ENCODE data around the gene PIK3CD. TPM values are rescaled to one million over a fixed set of nuclear protein-coding genes. Genes with fewer than 3 reads are reported as not detected.
A peak's percentile ranks its signal among the peaks of the same experiment; 100 is the strongest.

The PIK3CD gene
- total and polyA plus RNA-seq, 2 of the 8 experiments (the other 6 are each of a cell fraction or from before 2014, with no cell fraction given) = 20.6 to 24.1 TPM

DNA sequence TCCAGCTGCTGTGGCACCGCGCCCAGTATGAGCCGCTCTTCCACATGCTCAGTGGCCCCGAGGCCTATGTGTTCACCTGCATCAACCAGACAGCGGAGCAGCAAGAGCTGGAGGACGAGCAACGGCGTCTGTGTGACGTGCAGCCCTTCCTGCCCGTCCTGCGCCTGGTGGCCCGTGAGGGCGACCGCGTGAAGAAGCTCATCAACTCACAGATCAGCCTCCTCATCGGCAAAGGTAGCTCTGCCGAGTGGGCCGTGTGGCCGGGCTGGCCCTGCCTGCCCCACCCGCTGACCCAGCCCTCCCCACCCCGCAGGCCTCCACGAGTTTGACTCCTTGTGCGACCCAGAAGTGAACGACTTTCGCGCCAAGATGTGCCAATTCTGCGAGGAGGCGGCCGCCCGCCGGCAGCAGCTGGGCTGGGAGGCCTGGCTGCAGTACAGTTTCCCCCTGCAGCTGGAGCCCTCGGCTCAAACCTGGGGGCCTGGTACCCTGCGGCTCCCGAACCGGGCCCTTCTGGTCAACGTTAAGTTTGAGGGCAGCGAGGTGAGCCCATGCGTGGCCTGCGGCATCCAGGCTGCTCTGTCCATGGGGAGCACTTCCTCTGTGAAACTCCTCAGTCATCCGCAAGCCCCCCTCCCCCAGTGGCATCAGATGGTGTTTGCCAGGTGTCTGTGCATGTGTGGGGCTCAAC is 64.2 kb downstream of the PIK3CD start:
- no peaks in the 10 kb centered on the region for H3K79me2 ChIP-seq (ENCODE audit: control insufficient read depth in 1 of 2, insufficient read depth in 2 of 2, low read length in 2 of 2)
- peaks cover 0 to 5% (median 2%) of the 10 kb centered on the region in 4 experiments; a peak in 4 of 8 replicates for H3K36me3 ChIP-seq (ENCODE audit: control insufficient read depth in 2 of 4, insufficient read depth in 4 of 4, low read length in 3 of 4)
- no peaks in the 10 kb centered on the region for H3K9me3 ChIP-seq (ENCODE audit: insufficient read depth in 2 of 2, low read depth in 1 of 2, low read length in 1 of 2)
- peak overlapping the region; percentile 69; the same call in 1 of the 2 replicates for H3K27ac ChIP-seq (ENCODE audit: low read depth, low read length)
- H2AFZ ChIP-seq (ENCODE audit: low read length) = no peak overlapping the region
- peak overlapping the region; percentile 79 for H3K56ac ChIP-seq (replicated peaks; ENCODE audit: insufficient read length, low read depth, low read length)
- H3K4me1 ChIP-seq (replicated peaks in 1 of 4; ENCODE audit: control insufficient read depth in 3 of 4, insufficient read depth in 4 of 4, low read length in 3 of 4) = peaks cover 4 to 42% (median 28%) of the 10 kb centered on the region in 4 experiments
- H3K9ac ChIP-seq (replicated peaks in 1 of 4; ENCODE audit: extremely low read depth in 1 of 4, low read depth in 3 of 4, low read length in 3 of 4) = no peak overlapping the region
- H4K91ac ChIP-seq (replicated peaks; ENCODE audit: insufficient read length, low read length) = peak overlapping the region; percentile 97
- H3K23ac ChIP-seq (ENCODE audit: insufficient read length) = no peak overlapping the region
- POLR2A ChIA-PET (ENCODE audit: partially characterized antibody) = interaction anchor here (0.7 to 2.2 kb wide), 9 partner anchors 11 to 267 kb away, joined by 3 to 8 read pairs (median 3); partner anchors contain the start of gene PIK3CD
- no peaks in the 10 kb centered on the region for H3K23me2 ChIP-seq (ENCODE audit: low read depth, low read length)
- peak overlapping the region; percentile 45; the same call in 1 of the 2 replicates for H2AK5ac ChIP-seq (ENCODE audit: low read depth, low read length)
- peak overlapping the region; percentile 96 for H3K18ac ChIP-seq (ENCODE audit: extremely low read depth, low read length)
- no peak overlapping the region; the same call in 1 of the 2 replicates for H4K8ac ChIP-seq (ENCODE audit: extremely low read depth, insufficient read depth, low read length)
- peak overlapping the region; percentile 97 for H2BK120ac ChIP-seq (replicated peaks; ENCODE audit: low read depth, low read length)
- no peaks in the 10 kb centered on the region for H4K20me1 ChIP-seq (replicated peaks in 1 of 2; ENCODE audit: control insufficient read depth in 1 of 2, insufficient read depth in 2 of 2, low read length in 2 of 2)
- H3K79me1 ChIP-seq (ENCODE audit: low read depth, low read length) = no peaks in the 10 kb centered on the region
- whole genome bisulfite sequencing, 2 experiments (ENCODE audit: extremely low coverage in 1 of 2, insufficient coverage in 1 of 2, insufficient read length in 1 of 2, insufficient replicate concordance in 2 of 2, low coverage in 1 of 2, low lambda C conversion rate in 2 of 2, missing lambda C conversion rate in 1 of 2) = 94% methylated on average over 35 of the region's 40 CpGs; no CpG with 5 or more reads in 1 of the 2 experiments
- no peak overlapping the region for H3K14ac ChIP-seq (ENCODE audit: insufficient read length)
- H2BK20ac ChIP-seq (ENCODE audit: low read length) = peak overlapping the region; percentile 80; the same call in 1 of the 2 replicates
- peak overlapping the region; percentile 77 for H4K5ac ChIP-seq (ENCODE audit: insufficient read length, low read depth, low read length)
- peak overlapping the region; percentile 97; the same call in 1 of the 2 replicates for H2BK12ac ChIP-seq (ENCODE audit: low read depth, low read length)
- H3K4me2 ChIP-seq (ENCODE audit: insufficient read depth in 1 of 2, low read depth in 2 of 2, low read length in 2 of 2) = no peak overlapping the region
- CTCF ChIA-PET (ENCODE audit: partially characterized antibody) = interaction anchor here (0.7 to 5.1 kb wide), 17 partner anchors 10 to 449 kb away, joined by 3 to 42 read pairs (median 6); partner anchors contain the start of genes LZIC and NMNAT1
- FAIRE-seq (no peak), DNase-seq (ENCODE audit: low read depth in 1 of 2, low spot score in 2 of 2) (no peak)
- H2BK15ac ChIP-seq (ENCODE audit: low read length) = peak overlapping the region; percentile 88
- no peaks in the 10 kb centered on the region for H3K27me3 ChIP-seq (replicated peaks in 1 of 4; ENCODE audit: control insufficient read depth in 3 of 4, extremely low read depth in 1 of 4, insufficient read depth in 3 of 4, low read length in 3 of 4)
- peak overlapping the region in 2 of 4 experiments; percentile 10 to 13; a peak in 1 of 8 replicates for H3K4me3 ChIP-seq (ENCODE audit: extremely low read depth in 1 of 4, insufficient read depth in 2 of 4, low read depth in 3 of 4, low read length in 4 of 4)
- H3K4ac ChIP-seq (replicated peaks; ENCODE audit: insufficient read length, low read depth, low read length) = peak overlapping the region; percentile 98
- peak overlapping the region; percentile 91; the same call in 1 of the 2 replicates for H2BK5ac ChIP-seq (ENCODE audit: low read depth, low read length)
- TF ChIP-seq NANOG (IDR thresholded peaks at IDR 0.05; ENCODE audit: insufficient read depth, low read depth, low read length, poor library complexity, severe bottlenecking) (no peak), YY1 (IDR thresholded peaks at IDR 0.05; ENCODE audit: low read depth, low read length) (no peak), EGR1 (IDR thresholded peaks at IDR 0.05; ENCODE audit: borderline replicate concordance, low read depth, low read length) (no peak), CBX5 (IDR thresholded peaks at IDR 0.05; ENCODE audit: low read depth, low read length) (no peak), SAP30 (IDR thresholded peaks at IDR 0.05; ENCODE audit: insufficient read depth, insufficient replicate concordance, low read length) (no peak), BRCA1 (IDR thresholded peaks at IDR 0.05; ENCODE audit: low read depth, low read length) (no peak), HDAC6 (IDR thresholded peaks at IDR 0.05; ENCODE audit: low read depth, low read length) (no peak), CHD2 (IDR thresholded peaks at IDR 0.05; ENCODE audit: low read length) (no peak), BCL11A (IDR thresholded peaks at IDR 0.05; ENCODE audit: low read depth in 2 of 2, low read length in 2 of 2) (no peak), GTF2F1 (IDR thresholded peaks at IDR 0.05; ENCODE audit: borderline replicate concordance, low read depth, low read length) (no peak)
- TF ChIP-seq, protein P1, sequence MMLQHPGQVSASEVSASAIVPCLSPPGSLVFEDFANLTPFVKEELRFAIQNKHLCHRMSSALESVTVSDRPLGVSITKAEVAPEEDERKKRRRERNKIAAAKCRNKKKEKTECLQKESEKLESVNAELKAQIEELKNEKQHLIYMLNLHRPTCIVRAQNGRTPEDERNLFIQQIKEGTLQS (IDR thresholded peaks at IDR 0.05; ENCODE audit: insufficient read depth, low read depth, low read length) = no peak

Measured in H1 (cell line).